Lower lobe of right lung (tissue), 2 donors: Measurements from ENCODE around the gene KCTD8. TPM values are rescaled to one million over a fixed set of nuclear protein-coding genes. Genes with fewer than 3 reads are reported as not detected.

Experiments
- ATAC-seq, 2 donors: fragments of 200-7000 bp; cut with Tn5 transposase; one replicate each; pipeline ENCODE4 v1.9.1; 2020 to 2022; ENCODE audit warnings: mild to moderate bottlenecking in 2 of 2, moderate library complexity in 2 of 2
- DNase-seq: peaks from one replicate; pipeline ENCODE4 v3.0.0-alpha.2; 2020
- H3K27ac ChIP-seq: fragments of 200-600 bp; one replicate; pipeline ENCODE4 v1.8.0; 2022
- H3K27me3 ChIP-seq: fragments of 200-600 bp; one replicate; pipeline ENCODE4 v1.8.0; 2022; ENCODE audit warnings: low read depth
- H3K36me3 ChIP-seq: fragments of 200-600 bp; one replicate; pipeline ENCODE4 v1.8.0; 2022; ENCODE audit warnings: mild to moderate bottlenecking
- H3K4me1 ChIP-seq: fragments of 200-600 bp; one replicate; pipeline ENCODE4 v1.8.0; 2022
- H3K4me3 ChIP-seq: fragments of 200-600 bp; one replicate; pipeline ENCODE4 v1.8.0; 2022; ENCODE audit warnings: mild to moderate bottlenecking
- H3K9me3 ChIP-seq: fragments of 200-600 bp; one replicate; pipeline ENCODE4 v1.8.0; 2022
- CTCF ChIP-seq: fragments of 200-600 bp; IDR thresholded peaks from one replicate; pipeline ENCODE4 v1.8.0; 2022; ENCODE audit warnings: antibody characterized with exemption, mild to moderate bottlenecking
- intact Hi-C: fragments of 100-400 bp; cut with DNase I; formaldehyde crosslinking; loops from one replicate; pipeline ENCODE4 v1.11.0; 2022
- long read RNA-seq: library from polyadenylated mRNA; unstranded; transcript quantifications from one replicate; pipeline ENCODE4 v2.0.0, GENCODE V29; 2021
- total RNA-seq: library from RNA; stranded (reverse); fragmentation: NEBNext Ultra II Directional; extraction: Animal tissue kit (Norgen Biotek cat#: 25700); gene quantifications from one replicate; pipeline ENCODE4 v1.2.1, GENCODE V29; 2021
- donor health status: DM: no; HTN: yes; CAD: no; lungs with severe emphysema.

The KCTD8 gene
- total RNA-seq, result not detected
- long read RNA-seq, result 0 reads

DNA sequence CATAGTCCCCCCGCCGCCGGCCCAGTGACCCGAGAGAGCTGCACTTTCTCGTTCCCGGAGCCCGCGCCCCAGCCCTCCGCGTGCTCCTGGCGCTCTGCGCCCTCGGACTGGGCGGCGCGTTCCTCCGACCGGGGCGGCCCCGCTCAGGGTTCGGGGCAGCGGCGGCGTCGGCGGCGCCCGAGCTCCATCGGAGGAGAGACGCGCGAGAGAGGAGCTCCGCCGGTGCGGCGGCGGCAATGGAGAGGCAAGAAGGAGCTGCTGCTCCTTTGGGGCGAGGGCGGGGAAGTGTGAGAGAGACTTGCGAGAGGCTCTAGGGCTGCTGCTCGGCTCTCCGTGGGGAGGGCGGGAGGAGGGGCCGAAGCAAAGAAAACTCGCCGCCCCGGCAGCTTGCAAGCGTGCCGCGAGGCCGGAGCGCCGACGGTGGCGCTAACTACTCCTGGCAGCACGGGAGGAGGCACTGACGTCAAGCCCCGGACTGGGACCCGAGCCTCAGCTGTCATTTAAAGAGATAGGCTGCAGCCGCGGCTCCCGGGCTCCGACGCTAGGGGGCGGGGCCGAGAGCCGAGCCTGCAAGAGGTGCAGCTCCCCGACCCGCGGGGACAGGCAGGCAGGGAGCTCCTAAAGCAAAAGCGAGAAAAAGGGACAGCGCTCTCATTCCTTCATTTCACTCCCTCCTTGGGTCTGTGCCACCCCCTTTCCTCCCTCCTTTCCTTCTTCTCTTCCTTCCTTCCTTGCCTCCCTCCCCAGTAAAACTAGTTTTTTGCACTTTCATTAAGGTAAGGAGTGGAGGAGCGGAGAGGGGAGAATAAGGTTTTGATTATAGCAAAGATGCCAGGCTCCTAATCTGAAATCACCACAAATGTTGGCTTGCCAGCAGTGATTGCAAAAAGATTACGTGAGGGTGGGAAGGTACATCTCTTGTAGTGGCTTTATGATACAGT, at the start of gene KCTD8:
KCTD8 (minus strand) TSS at position 289 of the 941 bp plus-strand sequence.
- H3K36me3 ChIP-seq, result no peaks in the 10 kb centered on the region
- H3K4me3 ChIP-seq, result peak within 1 kb of the TSS; percentile 56
- DNase-seq (peak; percentile 82), ATAC-seq (peak; percentile 91 to 92)
- no peak within 1 kb of the TSS for H3K27ac ChIP-seq
- no peaks in the 10 kb centered on the region for H3K9me3 ChIP-seq
- peak; percentile 56 for TF ChIP-seq CTCF
- peaks cover 62% of the 10 kb centered on the region for H3K27me3 ChIP-seq
- intact Hi-C loops, result no loop called here
- peaks cover 17% of the 10 kb centered on the region for H3K4me1 ChIP-seq

DNA sequence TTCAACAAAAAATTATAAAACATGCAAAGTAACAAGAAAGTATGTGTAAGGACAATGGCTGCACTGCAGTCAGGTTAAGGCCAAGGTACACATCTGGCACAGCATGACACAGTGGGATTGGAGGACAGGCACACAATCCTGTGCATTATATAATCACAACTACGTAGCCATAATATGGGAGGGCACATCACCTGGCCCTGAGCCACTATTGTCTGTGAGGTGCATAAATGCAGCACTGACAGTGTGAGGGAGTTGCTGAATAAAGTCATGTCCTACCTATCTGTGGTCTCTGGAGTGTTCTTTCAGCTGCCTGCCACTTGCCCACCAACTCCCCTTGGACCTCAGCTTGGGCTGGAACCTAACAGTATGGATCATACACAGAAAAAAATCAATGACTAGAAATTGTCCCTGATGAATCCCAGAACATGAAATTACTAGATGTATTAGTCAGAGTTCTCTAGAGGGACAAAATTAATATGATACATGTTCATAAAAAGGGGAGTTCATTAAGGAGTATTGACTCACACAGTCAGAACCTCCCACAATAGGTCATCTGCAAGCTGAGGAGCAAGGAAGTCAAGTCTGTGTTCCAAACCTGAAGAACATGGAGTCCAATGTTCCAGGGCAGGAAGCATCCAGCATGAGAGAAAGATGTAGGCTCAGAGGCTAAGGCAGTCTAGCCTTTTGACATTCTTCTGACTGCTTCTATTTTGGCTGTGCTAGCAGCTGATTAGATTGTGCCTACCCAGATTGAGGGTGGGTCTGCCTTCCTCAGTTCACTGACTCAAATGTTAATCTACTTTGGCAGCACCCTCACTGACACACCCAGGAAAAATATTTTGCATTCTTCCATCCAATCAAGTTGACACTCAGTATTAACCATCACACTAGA, 46.4 kb upstream of the KCTD8 start:
- Histone ChIP-seq H3K27me3 (no peaks in the 10 kb centered on the region), H3K4me3 (no peak overlapping the region), H3K36me3 (no peaks in the 10 kb centered on the region), H3K27ac (no peak overlapping the region), H3K9me3 (no peaks in the 10 kb centered on the region), H3K4me1 (no peaks in the 10 kb centered on the region)
- DNase-seq (no peak), ATAC-seq (peak in 1 of 2 donors; percentile 15)
- intact Hi-C loops, result no loop called here
- TF ChIP-seq CTCF, result no peak

GRCh38 chr4:44493924-44494323, 45.3 kb upstream of the KCTD8 start:
- TF ChIP-seq CTCF, result peak; percentile 15
- DNase-seq (no peak), ATAC-seq (no peak)
- H3K27ac ChIP-seq, result no peak overlapping the region
- no peaks in the 10 kb centered on the region for H3K27me3 ChIP-seq
- H3K4me3 ChIP-seq, result no peak overlapping the region
- no peaks in the 10 kb centered on the region for H3K9me3 ChIP-seq
- intact Hi-C loops, result no loop called here
- no peaks in the 10 kb centered on the region for H3K4me1 ChIP-seq
- no peaks in the 10 kb centered on the region for H3K36me3 ChIP-seq

GRCh38 chr4:44487341-44487740, 38.7 kb upstream of the KCTD8 start:
- no peaks in the 10 kb centered on the region for H3K36me3 ChIP-seq
- H3K27ac ChIP-seq, result no peak overlapping the region
- no peak overlapping the region for H3K4me3 ChIP-seq
- H3K9me3 ChIP-seq, result no peaks in the 10 kb centered on the region
- ATAC-seq, result no peak
- no peak for TF ChIP-seq CTCF
- H3K4me1 ChIP-seq, result no peaks in the 10 kb centered on the region
- intact Hi-C loops, result no loop called here
- no peaks in the 10 kb centered on the region for H3K27me3 ChIP-seq
- DNase-seq, result no peak

DNA sequence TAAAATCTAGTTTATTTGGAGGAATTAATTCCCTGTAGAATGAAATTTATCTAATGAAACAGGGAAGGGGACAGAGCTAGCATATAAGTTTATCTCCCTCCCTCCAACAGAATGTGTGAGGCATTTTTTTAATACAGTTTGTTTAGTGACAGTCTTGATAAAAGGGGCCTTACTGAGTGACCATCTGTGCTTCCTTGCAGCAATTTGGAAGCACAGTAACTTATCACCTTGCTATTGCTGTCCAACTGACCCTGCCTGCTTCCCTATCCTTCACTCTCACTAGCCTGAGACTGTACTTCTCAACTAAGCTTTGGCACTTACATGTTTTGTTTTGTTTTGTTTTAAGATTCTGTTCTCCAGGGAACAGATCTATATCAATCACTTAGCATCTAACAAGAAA, 31.1 kb upstream of the KCTD8 start:
- Histone ChIP-seq H3K4me3 (no peak overlapping the region), H3K27ac (no peak overlapping the region), H3K9me3 (no peaks in the 10 kb centered on the region), H3K4me1 (no peaks in the 10 kb centered on the region), H3K27me3 (no peaks in the 10 kb centered on the region), H3K36me3 (no peaks in the 10 kb centered on the region)
- intact Hi-C loops, result no loop called here
- DNase-seq (no peak), ATAC-seq (no peak)
- no peak for TF ChIP-seq CTCF
